Effector memory CD4-positive, alpha-beta T cell (primary cell): ENCODE data around the gene ZFYVE1.
A peak's percentile ranks its signal among the peaks of the same experiment; 100 is the strongest.
"Not testable (repeated sequence)": the region's sequence is repeated elsewhere in the genome, so short reads cannot be mapped to it uniquely, and the experiment has no call there.

Experiments
- DNase-seq, 3 donors: peaks; one replicate each; pipeline ENCODE4 v3.0.0-alpha.2; 2020
- H3K27ac ChIP-seq: 2 replicates; pipeline ENCODE4 v1.7.0; 2013; ENCODE audit warnings: mild to moderate bottlenecking, low read length, moderate library complexity; ENCODE audit not compliant: insufficient read depth, poor library complexity, severe bottlenecking
- H3K27me3 ChIP-seq: replicated peaks from 2 replicates; pipeline ENCODE4 v1.7.0; 2013; ENCODE audit warnings: mild to moderate bottlenecking, low read length; ENCODE audit not compliant: insufficient read depth, control insufficient read depth, poor library complexity, severe bottlenecking
- H3K36me3 ChIP-seq: 2 replicates; pipeline ENCODE4 v1.7.0; 2013; ENCODE audit warnings: mild to moderate bottlenecking, low read length, moderate library complexity; ENCODE audit not compliant: control insufficient read depth, insufficient read depth
- H3K4me1 ChIP-seq: 2 replicates; pipeline ENCODE4 v1.7.0; 2013; ENCODE audit warnings: low read length, mild to moderate bottlenecking; ENCODE audit not compliant: control insufficient read depth, insufficient read depth, poor library complexity, severe bottlenecking
- H3K4me3 ChIP-seq: 2 replicates; pipeline ENCODE4 v1.7.0; 2013; ENCODE audit warnings: low read length, low read depth, mild to moderate bottlenecking; ENCODE audit not compliant: insufficient read depth, poor library complexity, severe bottlenecking
- H3K9me3 ChIP-seq: 2 replicates; pipeline ENCODE4 v1.7.0; 2013; ENCODE audit warnings: mild to moderate bottlenecking, low read length, moderate library complexity; ENCODE audit not compliant: control insufficient read depth

ZFYVE1 gene

GRCh38 chr14:72962829-72963312 is 64.0 kb downstream of the ZFYVE1 start:
- H3K4me3 ChIP-seq, result no peak overlapping the region
- no peaks in the 10 kb centered on the region for H3K4me1 ChIP-seq
- H3K36me3 ChIP-seq, result peaks cover 24% of the 10 kb centered on the region
- DNase-seq, result no peak
- no peaks in the 10 kb centered on the region for H3K27me3 ChIP-seq
- H3K27ac ChIP-seq, result no peak overlapping the region
- H3K9me3 ChIP-seq, result no peaks in the 10 kb centered on the region

GRCh38 chr14:72962336-72962754 is 64.6 kb downstream of the ZFYVE1 start:
- not testable (repeated sequence) for H3K27ac ChIP-seq, H3K4me3 ChIP-seq, H3K27me3 ChIP-seq, H3K9me3 ChIP-seq, DNase-seq, H3K4me1 ChIP-seq
- peaks cover 24% of the 10 kb centered on the region for H3K36me3 ChIP-seq

- DNase-seq, result no peak
- H3K27ac ChIP-seq, result no peak overlapping the region
- H3K4me3 ChIP-seq, result no peak overlapping the region
- no peaks in the 10 kb centered on the region for H3K9me3 ChIP-seq
- H3K27me3 ChIP-seq, result no peaks in the 10 kb centered on the region
- H3K36me3 ChIP-seq, result peaks cover 24% of the 10 kb centered on the region
- no peaks in the 10 kb centered on the region for H3K4me1 ChIP-seq
Observed at GRCh38 chr14:72961579-72962335, 65.1 kb downstream of the ZFYVE1 start.

- H3K27ac ChIP-seq, H3K4me1 ChIP-seq, H3K9me3 ChIP-seq, DNase-seq, H3K4me3 ChIP-seq, H3K27me3 ChIP-seq: not testable (repeated sequence)
- H3K36me3 ChIP-seq, result peaks cover 30% of the 10 kb centered on the region
Observed at GRCh38 chr14:72961016-72961415, 65.9 kb downstream of the ZFYVE1 start.

- no peak for DNase-seq
- Histone ChIP-seq H3K36me3 (peaks cover 37% of the 10 kb centered on the region), H3K9me3 (no peaks in the 10 kb centered on the region)
Observed at GRCh38 chr14:72958548-72958947, 68.4 kb downstream of the ZFYVE1 start.

GRCh38 chr14:72957213-72957612 is 69.7 kb downstream of the ZFYVE1 start:
- H3K27ac ChIP-seq, result no peak overlapping the region

More at GRCh38 chr14:72958548-72958947, 68.4 kb downstream of the ZFYVE1 start:
- no peak overlapping the region for H3K27ac ChIP-seq
- H3K27me3 ChIP-seq, result no peaks in the 10 kb centered on the region
- no peak overlapping the region for H3K4me3 ChIP-seq
- no peaks in the 10 kb centered on the region for H3K4me1 ChIP-seq

GRCh38 chr14:72956741-72957140 is 70.2 kb downstream of the ZFYVE1 start:
- peaks cover 37% of the 10 kb centered on the region for H3K36me3 ChIP-seq
- not testable (repeated sequence) for H3K4me3 ChIP-seq, H3K27ac ChIP-seq, DNase-seq, H3K27me3 ChIP-seq, H3K4me1 ChIP-seq, H3K9me3 ChIP-seq

More at GRCh38 chr14:72957213-72957612, 69.7 kb downstream of the ZFYVE1 start:
- no peaks in the 10 kb centered on the region for H3K4me1 ChIP-seq
- H3K4me3 ChIP-seq, result no peak overlapping the region
- H3K9me3 ChIP-seq, result no peaks in the 10 kb centered on the region
- no peak for DNase-seq
- no peaks in the 10 kb centered on the region for H3K27me3 ChIP-seq
- peaks cover 37% of the 10 kb centered on the region for H3K36me3 ChIP-seq

- Histone ChIP-seq H3K27me3 (no peaks in the 10 kb centered on the region), H3K36me3 (peaks cover 19% of the 10 kb centered on the region), H3K4me3 (no peak overlapping the region), H3K27ac (no peak overlapping the region), H3K4me1 (no peaks in the 10 kb centered on the region), H3K9me3 (no peaks in the 10 kb centered on the region)
- DNase-seq, result no peak
Observed at GRCh38 chr14:72952171-72952570, 74.7 kb downstream of the ZFYVE1 start.

GRCh38 chr14:72948481-72949138 is 78.3 kb downstream of the ZFYVE1 start:
- Histone ChIP-seq H3K9me3 (no peaks in the 10 kb centered on the region), H3K27me3 (no peaks in the 10 kb centered on the region), H3K4me3 (no peak overlapping the region), H3K36me3 (peaks cover 12% of the 10 kb centered on the region), H3K4me1 (no peaks in the 10 kb centered on the region), H3K27ac (no peak overlapping the region)
- DNase-seq, result peak in 2 of 3 donors; percentile 32 to 41
